NB4 (cell line): ENCODE data around the gene CHAF1A.

Experiments used
- CTCF ChIP-seq: IDR thresholded peaks from one replicate; pipeline ENCODE4 v1.5.1; 2012; ENCODE audit warnings: low read depth, low read length
- POLR2A ChIP-seq: IDR thresholded peaks from 2 replicates; pipeline ENCODE4 v1.6.1; 2011; ENCODE audit warnings: mild to moderate bottlenecking; ENCODE audit not compliant: insufficient read length; ENCODE audit errors: extremely low read depth

GRCh38 chr19:4429771-4430171 lies 27.3 kb downstream of the CHAF1A start:
- no peak for TF ChIP-seq POLR2A
- no peak for TF ChIP-seq CTCF
